HEK293T (cell line): ENCODE measurements around the gene PRDX6.

Experiments used
- BHLHE40 ChIP-seq: fragments of 450-650 bp; IDR thresholded peaks from 2 replicates; pipeline ENCODE4 v1.6.1; 2016; ENCODE audit warnings: mild to moderate bottlenecking, moderate library complexity, borderline replicate concordance
- FOXM1 ChIP-seq: fragments of 450-650 bp; IDR thresholded peaks from 2 replicates; pipeline ENCODE4 v1.6.1; 2017; ENCODE audit warnings: mild to moderate bottlenecking, borderline replicate concordance
- L3MBTL2 ChIP-seq: fragments of 450-650 bp; conservative IDR thresholded peaks from 2 replicates; pipeline ENCODE4 v1.6.1; 2016; ENCODE audit warnings: mild to moderate bottlenecking
- LEF1 ChIP-seq: fragments of 450-650 bp; IDR thresholded peaks from 2 replicates; pipeline ENCODE4 v1.6.1; 2017; ENCODE audit warnings: mild to moderate bottlenecking, borderline replicate concordance
- NFRKB ChIP-seq: fragments of 450-650 bp; IDR thresholded peaks from 2 replicates; pipeline ENCODE4 v1.6.1; 2016; ENCODE audit warnings: mild to moderate bottlenecking, moderate library complexity
- PKNOX1 ChIP-seq: fragments of 450-650 bp; IDR thresholded peaks from 2 replicates; pipeline ENCODE4 v1.6.1; 2016
- SP1 ChIP-seq: fragments of 450-650 bp; IDR thresholded peaks from 2 replicates; pipeline ENCODE4 v1.6.1; 2017
- SUZ12 ChIP-seq: fragments of 450-650 bp; IDR thresholded peaks from 2 replicates; pipeline ENCODE4 v1.6.1; 2016; ENCODE audit warnings: mild to moderate bottlenecking
- ZNF384 ChIP-seq: fragments of 450-650 bp; IDR thresholded peaks from 2 replicates; pipeline ENCODE4 v1.6.1; 2016

- TF ChIP-seq SUZ12 (no peak), FOXM1 (no peak), SP1 (no peak), BHLHE40 (no peak), NFRKB (no peak), PKNOX1 (no peak), ZNF384 (no peak), LEF1 (no peak), L3MBTL2 (no peak)
Measured at GRCh38 chr1:173475564-173476196, 1.5 kb upstream of the PRDX6 start.
